Stimulated activated CD8-positive, alpha-beta memory T cell treated with anti-CD3 and anti-CD28 coated beads, Interleukin-7, amount 100 ng/mL, for 4 hours (primary cell): ENCODE data around the gene SYPL2.
"Not testable (repeated sequence)": the region's sequence is repeated elsewhere in the genome, so short reads cannot be mapped to it uniquely, and the experiment has no call there.

ENCODE experiments used
- DNase-seq, 2 donors: peaks; one replicate each; pipeline ENCODE4 v3.0.0-alpha.2; 2020; ENCODE audit warnings: low read depth in 2 of 2

Gene SYPL2

DNA sequence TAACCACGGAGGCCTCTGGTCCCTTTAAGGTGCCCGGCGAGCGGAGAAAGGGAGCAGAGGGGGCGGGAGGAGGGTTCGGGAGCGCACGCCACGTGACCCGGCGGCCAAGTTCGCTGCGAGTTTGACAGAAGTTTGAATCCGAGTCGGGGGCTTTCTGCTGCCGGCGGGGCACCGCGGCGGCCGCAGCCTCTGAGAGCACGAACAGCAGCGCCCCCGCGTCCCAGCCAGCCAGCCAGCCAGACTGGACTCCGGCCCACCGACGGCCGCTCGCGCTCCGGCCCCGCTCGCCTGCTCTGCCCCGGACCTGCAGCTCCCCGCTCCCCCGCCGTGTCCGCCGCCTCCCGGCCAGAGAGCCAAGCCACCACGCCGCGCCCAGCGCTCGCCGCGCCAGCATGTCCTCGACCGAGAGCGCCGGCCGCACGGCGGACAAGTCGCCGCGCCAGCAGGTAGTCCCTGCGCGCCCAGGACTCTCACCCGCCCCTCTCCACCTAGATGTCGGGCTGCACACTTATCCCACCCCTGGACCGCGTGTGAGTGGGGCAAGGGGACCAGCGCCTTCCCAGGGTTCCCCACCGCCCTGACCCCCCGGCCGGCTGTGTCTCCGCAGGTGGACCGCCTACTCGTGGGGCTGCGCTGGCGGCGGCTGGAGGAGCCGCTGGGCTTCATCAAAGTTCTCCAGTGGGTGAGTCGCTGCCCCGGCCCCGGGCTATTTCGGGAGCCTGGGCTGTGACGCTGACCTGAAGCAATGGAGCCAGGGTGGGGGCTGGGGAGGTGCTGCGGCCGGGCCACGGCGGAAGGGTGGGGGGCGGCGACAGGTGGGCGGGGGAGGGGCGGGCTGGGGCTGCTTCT is at the start of gene SYPL2:
Gene SYPL2, plus strand, starts transcription at position 95 of the 849 bp plus-strand sequence. Its CDS starts 298 bp downstream, at position 393.
- no peak for DNase-seq

DNA sequence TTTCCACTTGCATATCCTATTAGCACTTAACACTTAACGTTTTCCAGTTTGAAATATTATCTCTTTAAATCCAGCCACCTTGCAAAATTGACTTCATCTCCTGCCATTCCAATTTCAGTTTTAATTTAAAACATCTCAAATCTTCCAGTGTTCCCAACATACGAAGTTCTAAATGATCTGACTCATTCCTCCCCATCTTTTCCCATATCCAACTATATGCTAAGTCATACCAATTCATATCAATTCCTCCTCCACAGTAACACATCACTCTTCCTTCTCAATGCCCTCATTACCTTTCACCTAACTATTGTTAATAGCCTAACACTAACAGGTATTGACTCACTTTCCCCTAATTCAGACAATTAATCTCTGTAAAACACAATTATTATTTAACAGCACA is 42.8 kb upstream of the SYPL2 start:
- no peak for DNase-seq

DNA sequence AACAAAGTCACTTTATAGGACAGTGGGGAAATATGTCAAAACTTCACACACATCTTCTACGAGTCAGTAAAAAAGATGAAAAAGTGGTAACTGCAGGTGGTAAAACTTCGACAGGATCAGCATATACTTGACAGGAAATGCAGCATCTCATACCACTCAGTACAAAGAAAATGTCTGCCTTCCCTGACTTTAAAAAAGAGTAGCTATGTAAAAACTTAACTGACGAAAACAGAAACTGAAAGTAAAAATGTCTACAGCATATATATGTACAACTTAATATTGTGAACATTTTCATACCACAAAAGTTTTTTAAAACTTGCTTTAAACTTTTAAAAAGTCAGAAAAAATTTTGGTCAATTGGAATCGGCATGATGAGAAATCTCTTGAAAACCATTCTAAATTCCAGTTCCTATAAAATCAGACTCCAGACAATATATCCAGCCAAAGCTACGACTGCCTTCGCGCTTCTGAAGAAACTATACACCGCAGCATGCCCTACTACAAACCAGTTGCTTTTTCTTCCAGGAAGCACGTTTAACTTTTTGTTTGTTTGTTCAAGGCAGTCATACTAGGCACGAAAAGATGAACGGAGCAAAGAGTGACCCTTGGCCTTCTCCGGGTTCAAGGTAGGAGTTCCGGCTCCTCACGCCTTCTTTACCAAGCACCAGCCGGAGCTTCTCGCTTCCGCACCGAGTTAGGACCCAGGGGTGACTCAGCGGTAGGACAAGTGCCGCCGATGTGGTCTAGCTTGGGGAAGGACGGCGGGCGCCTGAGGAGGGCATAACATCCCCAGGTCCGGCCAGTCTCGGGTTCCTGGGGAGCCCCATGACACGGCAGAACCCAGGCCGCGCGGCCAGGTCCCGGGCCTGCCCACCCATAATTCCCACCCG is 40.7 kb upstream of the SYPL2 start:
- DNase-seq, result peak; percentile 33 to 57

DNA sequence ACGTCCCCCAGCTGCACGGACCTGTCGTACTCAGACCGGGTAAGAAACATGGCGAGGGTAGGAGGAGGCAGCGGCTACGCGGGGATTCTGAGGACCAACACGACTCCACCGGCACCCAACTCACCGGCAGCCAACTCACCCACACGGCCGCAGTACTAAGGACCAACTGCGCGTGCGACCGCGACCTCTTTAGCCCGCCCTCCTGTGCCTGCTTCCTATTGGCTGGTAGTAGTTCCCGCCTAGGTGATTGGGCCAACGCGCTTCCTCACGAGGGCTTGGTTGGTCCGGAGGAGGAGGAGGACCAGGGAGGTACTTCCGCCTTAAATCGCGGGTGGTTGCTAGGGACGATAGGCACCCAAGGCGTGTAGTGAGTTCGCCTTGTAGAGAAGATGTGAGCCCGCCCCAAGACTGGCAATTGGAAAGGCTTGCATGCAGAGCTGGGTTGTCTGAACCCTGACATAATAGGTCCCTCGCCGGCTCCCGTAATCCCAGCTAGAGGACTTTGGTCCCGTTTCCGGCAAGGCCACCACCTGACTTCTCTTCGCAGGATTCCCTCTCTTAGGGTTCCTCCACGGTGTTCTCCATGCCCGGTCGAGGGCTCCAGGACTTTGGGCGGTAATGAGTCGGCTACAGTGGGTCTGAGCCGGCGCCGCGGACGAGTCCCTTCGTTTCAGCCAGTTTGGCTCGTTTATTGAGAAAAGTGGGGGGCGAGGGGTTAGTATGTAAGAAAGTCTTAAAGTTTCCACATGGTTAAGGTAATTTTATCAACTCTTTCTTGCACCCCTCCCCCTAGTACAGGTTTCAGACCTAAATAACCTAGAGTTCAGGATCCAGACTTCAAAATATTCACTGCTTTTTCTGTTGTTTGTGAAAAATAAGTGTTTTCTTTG is 39.8 kb upstream of the SYPL2 start, which contains the start of gene PSMA5:
Gene PSMA5, minus strand, starts transcription at position 168 of the 890 bp plus-strand sequence. Its CDS starts 118 bp downstream, at position 50.
- peak; percentile 95 for DNase-seq

DNA sequence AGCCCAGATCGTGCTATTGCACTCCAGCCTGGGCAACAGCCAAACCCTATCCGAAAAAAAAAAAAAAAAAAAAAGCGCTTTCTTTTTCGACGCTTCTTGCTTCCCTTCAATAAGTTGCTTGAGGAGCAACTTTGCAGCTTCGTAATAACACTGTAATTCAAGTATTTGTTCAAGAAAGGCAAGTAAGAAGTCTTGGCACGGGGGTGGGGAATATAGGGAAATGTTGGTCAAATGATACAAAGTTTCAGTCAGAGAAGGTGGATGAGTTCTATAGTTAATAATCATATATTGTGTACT is 39.2 kb upstream of the SYPL2 start:
- DNase-seq, result no peak

DNA sequence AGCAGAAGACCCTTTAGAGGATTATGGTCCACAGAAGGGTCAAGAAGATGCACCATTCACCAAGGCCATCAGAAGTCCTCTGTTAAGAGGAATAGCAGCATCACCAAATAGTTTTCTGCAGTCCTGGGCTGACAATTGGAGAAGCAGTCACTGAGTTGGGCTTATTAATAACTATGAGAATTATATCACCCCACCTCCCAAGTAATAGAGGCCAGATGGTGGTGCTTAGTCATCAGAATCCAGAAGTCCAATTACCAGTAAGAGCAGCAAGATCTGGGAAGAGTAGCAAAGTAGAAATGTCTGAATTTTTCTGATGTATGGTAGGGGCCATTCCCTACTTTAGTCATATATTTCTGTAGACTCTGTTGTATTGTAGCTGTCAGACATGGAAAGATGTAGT is 34.0 kb upstream of the SYPL2 start:
- no peak for DNase-seq

DNA sequence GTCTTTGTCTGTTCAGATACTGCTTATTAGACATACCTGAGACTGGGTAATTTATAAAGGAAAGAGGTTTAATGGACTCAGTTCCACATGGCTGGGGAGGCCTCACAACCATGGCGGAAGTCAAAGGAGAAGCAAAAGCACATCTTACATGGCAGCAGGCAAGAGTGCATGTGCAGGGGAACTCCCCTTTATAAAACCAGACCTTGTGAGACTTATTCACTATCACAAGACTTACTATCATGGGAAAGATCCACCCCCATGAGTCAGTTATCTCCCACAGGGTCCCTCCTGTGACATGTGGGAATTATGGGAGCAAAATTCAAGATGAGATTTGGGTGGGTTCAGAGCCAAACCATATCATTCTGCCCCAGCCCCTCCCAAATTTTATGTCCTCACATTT is 33.0 kb upstream of the SYPL2 start:
- DNase-seq, result no peak

DNA sequence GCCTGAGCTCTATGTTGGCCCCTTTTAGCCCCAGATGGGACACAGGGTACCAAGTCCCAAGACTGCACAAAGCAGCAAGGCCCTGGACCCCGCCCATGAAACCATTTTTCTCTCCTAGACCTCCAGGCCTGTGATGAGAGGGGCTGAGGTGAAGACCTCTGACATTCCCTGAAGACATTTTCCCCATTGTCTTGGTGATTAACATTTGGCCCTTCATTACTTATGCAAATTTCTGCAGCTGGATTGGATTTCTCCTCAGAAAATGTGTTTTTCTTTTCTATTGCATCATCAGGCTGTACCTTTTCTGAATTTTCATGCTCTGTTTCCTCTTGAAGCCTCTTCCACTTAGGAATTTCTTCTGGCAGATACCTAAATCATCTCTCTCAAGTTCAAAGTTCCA is 31.9 kb upstream of the SYPL2 start:
- no peak for DNase-seq

DNA sequence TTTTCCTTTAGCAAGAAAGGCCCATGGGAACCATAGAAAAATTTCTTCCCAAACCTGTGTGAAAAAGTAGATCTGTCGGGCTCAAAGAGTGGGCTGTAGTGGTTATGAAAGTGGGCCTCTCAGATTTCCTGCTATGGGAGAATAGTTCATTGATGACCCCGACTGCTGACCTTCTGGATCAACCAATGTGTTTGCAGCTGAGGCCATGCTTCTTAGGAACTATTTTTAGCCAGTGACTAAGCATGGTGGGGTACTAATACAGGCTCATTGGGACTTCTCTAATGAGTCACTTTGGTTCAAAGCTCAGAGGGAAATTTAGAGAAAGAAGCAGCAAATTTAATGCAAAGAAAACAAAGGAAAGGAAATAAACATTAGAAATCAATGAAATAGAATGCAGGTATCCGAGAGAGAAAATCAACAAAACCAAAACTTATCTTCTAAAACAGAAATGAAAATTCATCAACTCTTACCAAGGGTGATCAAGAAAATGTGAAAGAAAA is 27.5 kb upstream of the SYPL2 start:
- DNase-seq, result no peak

DNA sequence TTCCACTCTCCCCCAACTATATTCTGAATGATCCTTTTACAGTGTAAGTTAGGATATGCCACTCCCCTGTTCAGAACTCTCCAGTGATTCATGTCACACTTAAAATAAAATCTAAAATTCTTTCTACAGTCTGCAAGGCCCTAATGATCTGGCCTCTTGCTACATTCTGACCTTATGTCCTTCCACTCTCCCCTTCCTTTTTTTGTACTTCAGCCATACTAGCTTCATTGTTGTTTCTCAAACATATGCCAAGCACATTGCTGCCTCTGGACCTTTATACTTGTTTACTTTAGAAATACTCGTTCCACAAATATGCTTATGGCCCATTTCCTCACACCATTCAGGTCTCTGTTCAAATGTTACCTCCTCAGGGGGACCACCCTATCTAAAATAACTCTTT is 25.3 kb upstream of the SYPL2 start:
- no peak for DNase-seq

DNA sequence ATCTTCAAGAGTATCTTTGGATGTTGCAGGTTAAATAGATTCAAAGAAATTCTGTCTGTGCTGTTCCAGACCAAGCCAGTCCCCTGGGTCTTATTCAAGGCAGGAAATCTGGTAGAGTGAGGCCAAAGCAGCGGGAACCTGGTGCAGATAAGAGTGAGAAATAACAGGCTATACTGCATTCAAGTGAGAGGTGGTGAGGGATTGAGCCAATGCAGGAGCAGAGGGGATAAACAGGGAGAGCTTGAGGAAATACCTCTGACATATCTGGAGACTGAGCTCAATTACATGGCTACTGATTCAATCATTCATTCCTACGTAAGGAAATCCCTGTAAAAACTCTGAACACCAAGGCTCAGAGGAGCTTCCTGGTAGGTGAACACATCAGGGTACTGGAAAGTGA is 22.9 kb upstream of the SYPL2 start:
- DNase-seq, result no peak

DNA sequence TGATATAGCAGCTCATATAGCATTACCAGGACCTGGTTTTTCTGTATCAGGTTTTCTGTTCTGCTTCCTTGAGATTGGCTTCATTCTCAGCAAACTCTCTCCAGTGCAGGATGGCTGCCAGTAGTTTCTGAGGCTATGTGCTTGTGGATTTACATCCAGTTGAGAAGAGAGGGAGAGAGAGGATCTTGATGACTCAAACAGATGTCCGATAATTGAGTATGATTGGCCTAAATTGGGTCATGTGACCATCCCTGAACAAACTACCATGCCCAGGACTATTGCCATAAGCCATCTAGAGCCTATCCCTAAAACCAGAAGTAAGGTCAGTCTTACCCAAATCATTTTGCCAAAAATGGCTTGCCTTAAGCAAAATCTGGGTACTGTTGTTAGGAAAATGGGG is 22.0 kb upstream of the SYPL2 start:
- DNase-seq, result no peak

DNA sequence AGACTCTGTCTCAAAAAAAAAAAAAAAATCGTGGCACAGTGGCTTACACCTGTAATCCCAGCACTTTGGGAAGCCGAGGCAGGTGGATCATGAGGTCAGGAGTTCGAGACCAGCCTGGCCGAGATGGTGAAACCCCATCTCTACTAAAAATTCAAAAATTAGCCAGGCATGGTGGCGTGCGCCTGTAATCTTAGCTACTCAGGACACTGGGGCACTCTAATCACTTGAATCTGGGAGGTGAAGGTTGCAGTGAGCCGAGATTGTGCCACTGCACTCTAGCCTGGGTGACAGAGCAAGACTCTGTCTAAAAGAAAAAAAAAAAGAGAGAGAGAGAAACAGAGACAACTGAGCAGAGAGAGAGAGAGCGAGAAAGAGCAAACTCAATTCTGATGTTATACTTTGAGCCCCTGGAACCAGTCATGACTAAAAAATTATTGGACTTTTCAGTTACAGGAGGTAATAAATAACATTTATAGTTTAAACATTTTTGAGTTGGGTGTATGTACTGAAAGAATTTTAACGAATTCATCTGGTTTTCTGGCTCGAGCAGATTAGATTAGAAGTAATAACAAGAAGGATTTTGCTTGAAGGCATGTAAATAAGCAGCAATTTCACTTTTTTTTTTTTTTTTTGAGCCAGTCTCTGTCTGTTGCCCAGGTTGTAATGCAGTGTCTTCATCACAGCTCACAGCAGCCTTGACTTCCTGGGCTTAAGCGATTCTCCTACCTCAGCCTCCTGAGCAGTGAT is 20.2 kb upstream of the SYPL2 start:
- not testable (repeated sequence) for DNase-seq

DNA sequence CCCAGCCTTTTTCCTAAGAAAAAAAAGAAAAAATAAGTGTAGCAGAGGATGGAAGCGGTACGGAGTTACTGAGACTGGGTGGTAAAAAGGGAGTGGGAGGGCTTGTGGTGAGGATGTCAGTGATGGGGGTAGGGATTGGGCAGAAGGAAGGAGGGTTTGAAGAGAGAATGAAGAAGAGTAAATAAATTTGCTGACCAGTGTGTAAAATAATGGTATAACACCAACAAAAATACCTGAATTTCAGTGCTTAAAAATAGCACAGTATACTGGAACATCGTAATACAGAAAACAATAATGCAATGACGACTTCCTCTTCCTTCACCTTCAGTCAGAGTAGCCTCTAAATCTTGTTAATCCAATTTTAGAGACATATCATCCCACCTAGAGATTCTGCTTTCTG is 18.8 kb upstream of the SYPL2 start:
- DNase-seq, result no peak

DNA sequence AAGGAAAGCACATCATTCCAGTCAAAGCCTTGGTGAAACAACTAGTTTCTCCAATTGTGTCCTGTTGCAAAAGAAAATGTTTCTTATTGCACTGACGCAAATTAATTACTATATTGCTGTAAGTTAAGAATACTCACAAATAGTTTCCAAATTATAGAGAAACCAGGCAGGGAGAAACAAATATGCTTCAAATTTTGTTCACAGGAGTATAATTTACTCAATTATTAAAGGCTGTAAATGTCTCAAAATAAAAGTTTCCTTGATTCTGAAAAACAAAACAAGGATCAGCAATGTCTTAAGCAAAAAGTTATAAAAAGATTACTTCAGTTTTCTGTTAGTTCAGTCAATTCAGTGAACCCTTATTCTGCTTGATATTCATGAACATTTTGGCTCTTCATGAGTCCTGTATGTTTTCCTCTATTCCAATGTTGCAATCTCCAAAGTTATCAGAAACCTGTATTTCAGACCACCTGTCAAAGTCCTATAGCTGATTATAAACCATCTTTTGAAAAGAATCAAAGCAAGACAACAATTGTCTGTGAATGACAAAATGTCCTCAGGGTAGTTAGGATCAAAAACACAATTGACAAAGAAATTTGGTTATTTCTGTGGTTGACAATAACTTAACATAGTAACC is 11.7 kb upstream of the SYPL2 start:
- DNase-seq, result no peak

DNA sequence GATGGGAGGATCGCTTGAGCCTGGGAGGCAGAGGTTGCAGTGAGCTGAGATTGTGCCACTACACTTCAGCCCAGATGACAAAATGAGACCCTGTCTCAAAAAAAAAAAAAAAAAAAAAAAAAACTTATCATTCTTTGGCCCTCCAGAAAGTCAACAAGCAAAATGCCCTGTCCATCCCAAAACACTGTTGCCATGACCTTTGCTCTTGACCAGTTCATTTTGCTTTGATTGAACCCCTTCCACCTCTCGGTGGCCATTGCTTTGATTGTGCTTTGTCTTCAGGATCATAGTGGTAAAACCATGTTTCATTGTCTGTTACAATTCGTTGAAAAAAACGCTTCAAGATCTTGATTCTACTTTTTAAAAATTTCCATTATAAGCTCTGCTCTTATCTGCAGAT is 8.5 kb upstream of the SYPL2 start:
- DNase-seq, result no peak

DNA sequence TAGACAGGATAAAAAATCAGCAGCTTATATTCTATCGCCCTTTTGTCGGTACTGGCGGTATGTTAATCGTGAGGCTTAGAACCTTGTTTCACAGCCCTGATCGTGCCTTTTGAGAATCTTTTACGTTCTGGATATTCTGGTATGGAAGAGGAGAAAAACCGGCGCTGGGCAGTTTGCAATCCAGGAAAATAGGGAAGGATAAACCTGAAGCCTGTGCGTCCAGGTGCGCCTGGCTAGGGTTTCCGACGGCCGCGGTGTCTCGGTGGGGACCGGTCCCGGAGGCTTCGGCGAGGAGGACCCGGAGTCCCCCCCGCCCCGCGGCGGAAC is 258 bp upstream of the SYPL2 start:
- no peak for DNase-seq

DNA sequence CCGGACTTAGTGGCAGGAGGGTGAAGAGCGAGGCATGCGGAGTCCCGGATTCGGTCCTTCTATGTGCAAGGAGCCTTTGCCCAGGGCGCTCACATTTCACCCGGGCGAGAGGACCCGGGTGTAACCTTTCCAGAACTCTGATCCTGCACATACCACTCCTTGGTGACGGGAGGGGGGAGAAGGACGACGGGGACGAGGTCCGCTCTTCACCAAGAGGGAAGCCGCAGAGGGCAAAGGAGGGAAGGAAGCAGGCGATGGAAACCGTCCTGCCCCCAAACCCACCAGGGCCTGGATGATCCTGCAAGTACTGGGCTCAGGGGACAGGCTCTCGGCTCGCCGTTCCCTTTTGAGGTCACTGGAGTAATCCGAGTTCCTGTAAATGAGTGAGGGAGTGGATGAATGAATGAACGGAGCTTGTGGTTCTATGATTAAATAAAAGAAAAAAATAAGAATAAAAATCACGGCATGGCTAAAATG is 993 bp downstream of the SYPL2 start:
- DNase-seq, result no peak

DNA sequence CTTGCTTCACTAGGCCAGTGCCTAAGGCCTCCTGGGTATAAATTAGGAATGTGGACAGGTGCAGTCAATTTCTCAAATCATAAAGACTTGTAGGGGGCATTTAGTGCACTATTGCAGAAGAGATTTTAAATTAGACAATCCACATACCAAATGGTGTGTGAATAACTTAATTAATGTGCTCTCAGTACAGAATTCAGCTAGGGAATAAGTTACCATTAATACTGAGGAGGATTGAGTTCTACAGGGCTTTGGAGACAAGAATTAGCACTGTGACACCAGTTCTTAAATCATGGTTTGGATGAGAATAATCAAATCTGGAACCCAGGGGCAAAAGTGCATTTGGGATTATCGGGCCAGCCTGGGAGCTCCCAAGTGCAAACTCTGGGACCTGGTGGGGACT is 1.7 kb downstream of the SYPL2 start:
- DNase-seq, result no peak

DNA sequence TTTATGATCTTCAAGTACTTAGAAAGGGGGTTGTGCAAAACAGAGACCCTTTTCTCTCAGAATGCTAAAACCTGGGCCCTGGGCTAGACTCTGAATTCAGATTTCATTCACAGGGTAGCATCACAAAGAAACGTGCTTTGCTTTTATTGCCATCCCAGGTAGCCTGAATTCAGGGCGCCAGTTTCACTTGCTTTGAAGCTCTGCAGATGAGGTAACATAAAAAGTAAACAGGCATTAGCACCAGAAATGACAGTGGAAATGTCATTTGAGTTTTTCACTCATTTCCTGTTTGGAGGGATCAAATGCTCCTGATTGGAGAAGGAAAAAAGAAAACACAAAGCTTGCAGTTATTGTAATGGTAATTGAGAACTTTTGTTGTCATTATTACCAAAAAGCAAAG is 2.6 kb downstream of the SYPL2 start:
- DNase-seq, result no peak

DNA sequence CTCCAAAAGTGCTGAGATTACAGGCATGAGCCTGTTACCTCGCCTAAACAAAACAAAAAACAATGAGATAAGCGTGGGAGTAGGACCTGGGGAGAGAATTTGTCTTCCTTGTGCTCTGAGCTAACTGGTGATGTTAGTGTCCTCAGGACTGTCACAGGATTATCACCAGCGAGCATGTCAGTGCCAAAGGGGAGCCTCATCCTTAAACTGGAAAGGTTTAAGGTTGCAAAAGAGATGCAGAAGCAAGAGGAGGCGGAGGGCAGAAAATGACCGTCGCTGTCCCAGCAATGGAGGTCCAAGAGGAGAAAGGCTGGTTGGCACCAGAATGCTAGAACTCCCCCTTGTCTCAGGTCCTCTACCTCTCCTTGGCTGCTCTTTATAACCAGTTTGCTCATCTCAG is 3.9 kb downstream of the SYPL2 start:
- no peak for DNase-seq
